ENCODE results near the gene SELENOS. TPM values are rescaled to one million over a fixed set of nuclear protein-coding genes. Genes with fewer than 3 reads are reported as not detected.

Gene SELENOS
- total RNA-seq, 4 donors from 2014 or later = 50.4 to 77.3 (median 65.6) TPM

DNA sequence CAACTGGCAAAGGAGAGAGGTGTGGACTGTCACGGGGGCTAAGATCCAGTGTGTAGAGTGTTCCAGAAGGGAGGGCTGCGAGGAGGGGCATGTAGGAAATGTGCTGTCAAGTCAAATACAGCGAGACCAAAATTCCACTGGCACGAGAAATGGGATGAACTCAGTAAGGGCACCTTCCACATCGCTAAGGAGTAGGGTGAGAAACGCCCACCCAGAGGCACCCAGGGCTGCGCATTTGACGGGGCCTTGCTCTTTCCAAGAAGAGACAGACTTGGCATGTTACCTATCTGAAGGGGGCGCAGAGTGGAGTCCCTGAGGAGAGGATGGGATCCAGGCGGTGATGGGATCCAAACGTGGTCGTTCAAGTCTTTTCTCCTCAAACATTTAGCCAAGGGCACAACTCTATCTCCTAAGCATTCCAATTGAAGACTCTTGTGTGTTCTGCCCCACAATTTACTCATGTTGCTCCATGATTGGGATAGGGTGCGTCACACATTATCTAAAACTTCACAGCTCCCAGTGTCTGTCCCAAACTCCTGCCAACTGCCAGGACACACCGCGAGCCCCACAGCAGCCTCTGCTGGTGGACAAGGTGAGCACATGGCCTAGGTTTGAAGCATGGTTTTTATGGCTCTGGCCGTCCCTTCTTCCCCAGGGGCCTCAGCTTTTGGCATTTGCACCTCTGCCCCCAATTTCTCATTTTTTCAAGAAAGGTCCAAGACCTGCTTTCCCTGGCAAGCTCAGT lies 7.6 kb downstream of the SELENOS start:
- Histone ChIP-seq H3K9me3 (no peaks in the 10 kb centered on the region), H3K27me3 (no peaks in the 10 kb centered on the region), H3K4me3 (replicated peaks in 1 of 3) (no peak overlapping the region), H3K27ac (no peak overlapping the region), H3K36me3 (peaks cover 48 to 50% of the 10 kb centered on the region in 2 donors), H3K4me1 (peaks cover 0 to 8% of the 10 kb centered on the region in 2 donors)
- intact Hi-C loops (cut with DNase I) = loop anchor here (5.0 kb wide), 1 partner anchor 347 kb away; no protein-coding TSS in a partner anchor
- WGBS, 2 donors = 86 to 93% methylated on average over 16 of the region's 16 CpGs
- TF ChIP-seq POLR2A (IDR thresholded peaks at IDR 0.05) = no peak
- TF ChIP-seq, protein P1, sequence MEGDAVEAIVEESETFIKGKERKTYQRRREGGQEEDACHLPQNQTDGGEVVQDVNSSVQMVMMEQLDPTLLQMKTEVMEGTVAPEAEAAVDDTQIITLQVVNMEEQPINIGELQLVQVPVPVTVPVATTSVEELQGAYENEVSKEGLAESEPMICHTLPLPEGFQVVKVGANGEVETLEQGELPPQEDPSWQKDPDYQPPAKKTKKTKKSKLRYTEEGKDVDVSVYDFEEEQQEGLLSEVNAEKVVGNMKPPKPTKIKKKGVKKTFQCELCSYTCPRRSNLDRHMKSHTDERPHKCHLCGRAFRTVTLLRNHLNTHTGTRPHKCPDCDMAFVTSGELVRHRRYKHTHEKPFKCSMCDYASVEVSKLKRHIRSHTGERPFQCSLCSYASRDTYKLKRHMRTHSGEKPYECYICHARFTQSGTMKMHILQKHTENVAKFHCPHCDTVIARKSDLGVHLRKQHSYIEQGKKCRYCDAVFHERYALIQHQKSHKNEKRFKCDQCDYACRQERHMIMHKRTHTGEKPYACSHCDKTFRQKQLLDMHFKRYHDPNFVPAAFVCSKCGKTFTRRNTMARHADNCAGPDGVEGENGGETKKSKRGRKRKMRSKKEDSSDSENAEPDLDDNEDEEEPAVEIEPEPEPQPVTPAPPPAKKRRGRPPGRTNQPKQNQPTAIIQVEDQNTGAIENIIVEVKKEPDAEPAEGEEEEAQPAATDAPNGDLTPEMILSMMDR (IDR thresholded peaks at IDR 0.05) = peak in 1 of 6 experiments; percentile 5
- DNase-seq = no peak

DNA sequence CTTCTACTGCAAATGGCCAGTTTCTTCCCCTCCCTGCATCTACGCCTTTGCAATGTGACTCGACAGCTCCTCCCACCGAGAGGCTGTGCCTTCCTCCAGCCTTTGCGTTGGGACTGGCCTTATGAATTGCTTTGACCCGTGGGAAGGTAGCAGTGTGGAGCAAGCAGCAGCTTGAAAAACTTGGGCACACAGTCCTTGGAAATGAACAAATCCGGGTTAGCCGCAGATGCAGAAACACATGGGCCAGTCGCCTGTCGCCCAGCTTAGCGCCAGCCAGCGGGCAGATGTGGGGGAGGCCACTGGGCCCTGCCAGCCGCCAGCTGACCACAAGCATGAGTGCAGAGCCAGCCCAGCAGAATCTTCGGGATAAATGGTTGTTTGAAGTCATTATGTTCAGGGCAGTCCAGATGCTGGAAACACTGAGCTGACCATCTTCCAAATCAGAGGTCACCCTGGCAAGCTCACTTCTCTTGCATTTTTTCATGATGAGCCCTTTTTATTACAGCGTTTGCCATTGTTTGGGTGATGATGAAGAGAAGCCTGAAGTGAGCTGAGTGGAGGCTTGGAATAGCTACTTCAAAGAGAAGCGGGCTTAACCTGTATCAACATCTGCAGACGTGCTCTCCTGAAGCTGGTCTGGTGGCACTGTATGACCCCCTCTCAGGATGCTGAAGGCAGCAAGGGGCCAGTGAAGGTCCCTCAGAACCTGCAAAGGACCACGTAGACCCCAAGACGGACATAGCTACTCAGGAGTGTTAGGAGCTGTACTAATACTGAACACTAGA lies 9.8 kb downstream of the SELENOS start:
- H3K4me3 ChIP-seq (replicated peaks in 1 of 3) = no peak overlapping the region
- H3K27ac ChIP-seq = peak overlapping the region in 1 of 3 donors; percentile 35
- no peak for DNase-seq
- H3K36me3 ChIP-seq = peaks cover 27 to 29% of the 10 kb centered on the region in 2 donors
- TF ChIP-seq, protein P1 (IDR thresholded peaks at IDR 0.05) = no peak
- TF ChIP-seq POLR2A (IDR thresholded peaks at IDR 0.05) = peak in 1 of 2 donors; percentile 7
- peaks cover 0 to 8% of the 10 kb centered on the region in 2 donors for H3K4me1 ChIP-seq
- WGBS, 2 donors = 54 to 55% methylated on average over 18 of the region's 18 CpGs
- H3K27me3 ChIP-seq = no peaks in the 10 kb centered on the region
- intact Hi-C loops (cut with DNase I) = no loop called here
- no peaks in the 10 kb centered on the region for H3K9me3 ChIP-seq

DNA sequence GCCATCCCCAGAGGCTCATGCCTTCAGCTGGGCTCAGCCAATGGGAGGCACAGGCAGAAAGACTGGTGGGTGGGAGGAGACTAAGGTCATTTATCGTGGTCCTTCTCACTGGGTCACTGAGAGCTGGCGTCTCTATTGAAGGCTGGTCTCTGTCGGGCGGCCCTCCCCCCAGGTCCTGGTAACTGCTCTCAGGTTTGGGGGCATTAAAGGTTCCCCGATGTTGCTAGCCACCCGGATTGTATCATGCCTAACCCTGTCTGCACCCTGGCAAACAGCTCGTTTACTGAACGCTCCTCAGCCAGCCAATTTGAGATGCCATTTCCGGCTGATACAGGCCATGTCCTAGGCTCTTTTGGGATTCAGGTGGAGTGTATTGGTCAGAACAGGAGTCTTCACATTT lies 10.5 kb downstream of the SELENOS start:
- no peak for DNase-seq
- intact Hi-C loops (cut with DNase I) = no loop called here

DNA sequence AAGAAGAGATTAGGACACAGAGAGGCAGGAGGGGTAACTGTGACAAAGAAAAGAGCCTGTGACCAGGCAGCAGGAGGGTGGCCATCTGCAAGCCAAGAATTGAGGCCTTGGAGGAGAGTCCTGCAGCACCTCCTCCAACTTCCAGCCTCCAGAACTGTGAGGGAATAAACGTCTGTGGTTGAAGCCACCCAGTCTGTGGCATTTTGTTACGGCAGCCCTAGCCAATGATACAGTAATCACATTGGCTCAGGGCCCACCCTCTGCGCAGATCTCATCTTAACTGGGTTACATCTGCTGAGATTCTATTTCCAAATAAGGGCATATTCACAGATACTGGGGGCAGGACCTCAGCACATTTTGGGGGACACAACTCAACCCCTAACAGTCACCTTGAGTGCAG lies 11.3 kb downstream of the SELENOS start:
- no peaks in the 10 kb centered on the region for H3K27me3 ChIP-seq
- TF ChIP-seq, protein P1 (IDR thresholded peaks at IDR 0.05) = no peak
- no peak for TF ChIP-seq POLR2A (IDR thresholded peaks at IDR 0.05)
- H3K27ac ChIP-seq = no peak overlapping the region
- H3K36me3 ChIP-seq = peaks cover 12 to 14% of the 10 kb centered on the region in 2 donors
- H3K4me3 ChIP-seq (replicated peaks in 1 of 3) = no peak overlapping the region
- WGBS, 2 donors = 60 to 73% methylated on average over 3 of the region's 3 CpGs
- H3K4me1 ChIP-seq = peaks cover 0 to 8% of the 10 kb centered on the region in 2 donors
- no peak for DNase-seq
- intact Hi-C loops (cut with DNase I) = no loop called here
- no peaks in the 10 kb centered on the region for H3K9me3 ChIP-seq

More for the DNA sequence above, 10.5 kb downstream of the SELENOS start:
- peaks cover 0 to 8% of the 10 kb centered on the region in 2 donors for H3K4me1 ChIP-seq
- whole genome bisulfite sequencing, 2 donors = 57 to 67% methylated on average over 9 of the region's 9 CpGs
- H3K4me3 ChIP-seq (replicated peaks in 1 of 3) = no peak overlapping the region
- H3K36me3 ChIP-seq = peaks cover 20 to 22% of the 10 kb centered on the region in 2 donors
- H3K27me3 ChIP-seq = no peaks in the 10 kb centered on the region
- no peak for TF ChIP-seq POLR2A (IDR thresholded peaks at IDR 0.05)
- TF ChIP-seq, protein P1 (IDR thresholded peaks at IDR 0.05) = no peak
- H3K9me3 ChIP-seq = no peaks in the 10 kb centered on the region
- peak overlapping the region in 2 of 3 donors; percentile 15 to 35 for H3K27ac ChIP-seq

Data from thyroid gland (tissue), 4 donors.